ENCODE data around the gene NPL. TPM values are rescaled to one million over a fixed set of nuclear protein-coding genes. Genes with fewer than 3 reads are reported as not detected.

NPL gene
- total RNA-seq, 2 experiments from 2014 or later: 4.6 to 5.9 TPM

DNA sequence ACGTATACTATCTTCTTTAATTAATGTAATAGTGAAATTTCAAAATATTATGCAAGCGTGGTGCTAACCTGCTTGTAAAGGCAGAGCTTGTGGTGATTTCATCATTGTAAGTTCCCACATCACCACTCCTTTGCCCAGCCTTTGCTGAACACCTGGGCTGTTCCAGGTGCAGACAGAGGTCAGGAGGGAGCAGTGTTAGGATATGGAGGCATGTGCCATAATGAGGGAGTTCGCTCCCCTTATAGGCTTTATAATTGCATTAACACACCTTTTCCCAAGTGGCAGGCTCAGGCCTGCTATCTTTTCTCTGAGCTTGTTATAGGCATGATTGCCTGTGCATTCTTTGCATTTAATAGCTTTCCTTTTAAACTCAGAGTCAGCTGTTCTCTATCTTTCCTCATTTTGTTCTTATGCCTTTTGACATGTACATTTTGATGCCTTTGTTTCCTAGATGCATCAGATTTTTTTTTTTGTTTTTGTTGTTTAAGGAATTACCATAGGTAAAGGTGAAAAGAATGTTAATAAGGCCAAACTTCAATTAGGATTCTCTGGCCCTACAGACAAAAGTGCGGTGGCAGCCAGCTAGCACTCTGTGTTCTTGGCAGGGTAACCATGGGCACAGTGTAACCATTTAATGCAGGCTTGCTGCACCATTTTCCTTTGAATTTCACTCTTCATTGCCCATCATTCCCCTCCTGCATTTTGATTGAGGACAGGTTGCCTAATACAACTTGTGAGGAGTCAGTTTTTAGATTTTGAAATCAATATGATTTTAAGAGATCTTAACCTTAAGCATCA, 12.6 kb downstream of the NPL start:
- H3K36me3 Mint-ChIP-seq (ENCODE audit: low read depth): peaks cover 20% of the 10 kb centered on the region
- CTCF ChIA-PET: no interaction called here
- DNase-seq: no peak
- H3K9me3 Mint-ChIP-seq: no peaks in the 10 kb centered on the region
- no peaks in the 10 kb centered on the region for H3K27me3 Mint-ChIP-seq (ENCODE audit: low read depth)
- H3K4me1 Mint-ChIP-seq (ENCODE audit: low read depth): no peaks in the 10 kb centered on the region
- intact Hi-C loops (cut with micrococcal nuclease): no loop called here
- H3K27ac Mint-ChIP-seq: no peak overlapping the region
- no peak overlapping the region for H3K4me3 Mint-ChIP-seq

DNA sequence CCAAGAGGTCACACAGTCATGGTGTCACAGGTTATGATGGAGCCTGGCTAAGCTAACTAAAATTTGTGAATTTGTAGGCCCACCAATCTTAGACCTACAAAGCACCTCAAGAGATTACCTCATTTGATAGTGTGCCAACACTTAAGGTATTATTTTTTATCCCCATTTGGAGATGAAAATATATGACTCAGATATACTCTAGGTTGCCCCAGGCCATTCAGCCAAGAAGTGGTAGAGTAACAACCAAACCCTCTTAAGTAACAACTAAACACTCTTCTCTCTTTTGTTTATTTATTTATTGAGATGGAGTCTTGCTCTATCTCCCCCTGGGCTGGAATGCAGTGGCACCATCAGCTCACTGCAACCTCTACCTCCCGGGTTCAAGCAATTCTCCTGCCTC, 14.3 kb downstream of the NPL start:
- intact Hi-C loops (cut with micrococcal nuclease): no loop called here
- no peaks in the 10 kb centered on the region for H3K9me3 Mint-ChIP-seq
- H3K27ac Mint-ChIP-seq: no peak overlapping the region
- no peaks in the 10 kb centered on the region for H3K27me3 Mint-ChIP-seq (ENCODE audit: low read depth)
- CTCF ChIA-PET: no interaction called here
- no peaks in the 10 kb centered on the region for H3K4me1 Mint-ChIP-seq (ENCODE audit: low read depth)
- peaks cover 20% of the 10 kb centered on the region for H3K36me3 Mint-ChIP-seq (ENCODE audit: low read depth)
- H3K4me3 Mint-ChIP-seq: no peak overlapping the region
- DNase-seq: no peak

DNA sequence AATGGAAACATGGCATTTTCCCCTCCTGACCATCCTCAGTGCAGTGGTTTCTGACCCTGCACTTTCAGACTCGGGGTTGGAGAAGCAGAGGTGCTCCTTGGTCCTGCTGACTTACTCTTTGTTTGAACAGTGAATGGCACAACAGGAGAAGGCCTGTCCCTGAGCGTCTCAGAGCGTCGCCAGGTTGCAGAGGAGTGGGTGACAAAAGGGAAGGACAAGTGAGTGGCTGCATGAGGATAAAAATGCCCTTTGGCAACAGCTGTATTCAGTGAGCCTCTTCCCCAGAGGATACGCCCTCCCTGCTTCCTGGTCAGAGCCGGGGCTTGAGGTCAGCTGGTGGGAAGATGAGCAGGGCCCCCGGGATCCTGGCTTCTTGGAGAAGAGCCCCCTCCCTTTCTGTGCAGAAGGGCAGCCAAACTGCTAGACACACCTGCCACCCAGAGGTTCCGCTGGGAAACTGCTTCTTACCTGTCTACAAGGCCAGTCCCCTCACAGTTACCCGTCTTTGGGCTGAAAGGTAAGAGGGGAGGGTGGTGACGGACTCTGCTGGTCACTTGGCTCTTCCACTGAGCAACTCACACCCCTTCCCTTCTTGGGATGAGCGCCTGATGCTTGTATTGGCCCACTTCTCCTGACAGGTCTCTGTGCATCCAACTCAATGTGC, 16.6 kb downstream of the NPL start:
- H3K4me3 Mint-ChIP-seq: no peak overlapping the region
- peaks cover 20% of the 10 kb centered on the region for H3K36me3 Mint-ChIP-seq (ENCODE audit: low read depth)
- no peaks in the 10 kb centered on the region for H3K4me1 Mint-ChIP-seq (ENCODE audit: low read depth)
- H3K27ac Mint-ChIP-seq: no peak overlapping the region
- DNase-seq: no peak
- no peaks in the 10 kb centered on the region for H3K9me3 Mint-ChIP-seq
- CTCF ChIA-PET: no interaction called here
- H3K27me3 Mint-ChIP-seq (ENCODE audit: low read depth): no peaks in the 10 kb centered on the region
- intact Hi-C loops (cut with micrococcal nuclease): no loop called here

DNA sequence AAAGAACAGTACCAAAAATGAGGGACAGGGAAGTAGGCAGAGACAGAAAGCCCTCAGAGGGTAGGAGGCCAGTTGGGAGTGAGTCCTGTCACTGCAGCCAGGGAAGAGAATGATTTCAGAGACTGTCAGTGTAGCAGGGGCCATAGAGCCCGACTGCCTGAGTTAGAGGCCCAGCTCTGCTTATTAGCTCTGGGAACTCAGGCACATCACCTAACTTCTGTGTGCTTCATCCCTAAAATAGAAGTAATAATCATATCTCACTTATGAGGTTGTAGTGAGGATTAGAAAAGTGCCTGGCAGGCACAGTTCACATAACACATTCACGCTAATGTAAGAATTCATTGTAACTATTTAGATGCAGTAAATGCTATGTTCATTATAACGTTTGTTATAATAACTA, 18.3 kb downstream of the NPL start:
- no peaks in the 10 kb centered on the region for H3K9me3 Mint-ChIP-seq
- H3K36me3 Mint-ChIP-seq (ENCODE audit: low read depth): peaks cover 20% of the 10 kb centered on the region
- intact Hi-C loops (cut with micrococcal nuclease): no loop called here
- no peaks in the 10 kb centered on the region for H3K27me3 Mint-ChIP-seq (ENCODE audit: low read depth)
- CTCF ChIA-PET: interaction anchor here (0.7 kb wide), 1 partner anchor 207 kb away, joined by 3 read pairs; no protein-coding TSS in a partner anchor
- DNase-seq: no peak
- H3K27ac Mint-ChIP-seq: no peak overlapping the region
- H3K4me1 Mint-ChIP-seq (ENCODE audit: low read depth): no peaks in the 10 kb centered on the region
- H3K4me3 Mint-ChIP-seq: no peak overlapping the region

DNA sequence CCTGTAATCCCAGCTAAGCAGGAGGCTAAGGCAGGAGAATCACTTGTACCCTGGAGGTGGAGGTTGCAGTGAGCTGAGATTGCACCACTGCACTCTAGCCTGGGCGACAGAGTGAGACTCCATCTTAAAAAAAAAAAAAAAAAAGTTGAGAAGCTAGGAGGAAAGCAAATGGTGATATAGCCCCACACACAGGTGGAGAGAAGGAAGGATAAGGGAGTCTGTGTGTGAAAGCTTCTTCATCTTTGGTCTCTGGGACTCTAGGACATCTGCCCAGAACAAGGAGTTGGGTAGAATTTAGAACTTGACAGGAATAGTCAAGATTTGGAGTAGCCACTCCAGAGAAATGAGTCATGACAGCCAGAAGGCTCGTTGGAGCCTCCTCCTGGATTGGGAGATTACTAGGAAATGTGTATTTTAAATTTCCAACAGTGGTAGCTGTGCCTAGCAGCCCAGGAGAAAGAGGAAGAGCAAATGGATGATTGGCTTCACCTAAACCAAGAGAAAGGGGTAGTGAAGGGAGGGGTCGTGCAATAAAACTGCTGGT, 19.9 kb downstream of the NPL start:
- no peaks in the 10 kb centered on the region for H3K27me3 Mint-ChIP-seq (ENCODE audit: low read depth)

DNA sequence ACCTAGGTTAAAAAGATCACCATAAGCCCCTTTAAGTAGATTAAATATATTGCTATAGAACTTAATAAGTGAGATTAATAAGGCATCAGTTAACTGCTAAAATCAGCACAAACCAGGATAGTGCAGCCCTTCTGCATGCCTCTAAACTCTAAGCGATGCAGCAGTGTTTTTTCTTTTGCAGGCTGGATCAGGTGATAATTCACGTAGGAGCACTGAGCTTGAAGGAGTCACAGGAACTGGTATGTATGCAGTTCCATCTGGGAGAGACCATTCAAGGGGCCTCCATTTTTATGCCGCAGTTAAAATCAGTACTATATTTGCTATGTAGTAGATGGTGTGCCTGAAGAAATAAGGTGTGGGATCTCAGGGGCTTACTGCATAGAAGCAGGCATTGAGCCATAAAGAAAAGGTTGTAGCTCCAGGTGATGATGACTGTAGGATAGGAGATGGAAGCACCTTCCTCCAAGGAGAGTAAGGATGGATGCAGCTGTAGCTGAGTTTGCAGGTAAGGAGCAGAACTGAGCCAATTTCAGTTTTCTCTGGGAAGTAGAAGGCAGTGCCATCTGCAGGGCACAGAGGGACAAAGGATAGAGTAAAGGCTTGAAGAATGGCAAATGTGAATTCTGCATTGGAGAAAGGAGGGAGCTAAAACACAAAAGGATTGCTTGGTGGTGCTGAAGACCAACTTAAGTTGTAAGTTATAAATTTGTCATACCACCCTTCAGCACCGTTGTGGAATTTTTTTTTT, 22.6 kb downstream of the NPL start:
- CTCF ChIA-PET: interaction anchor here (1.4 kb wide), 1 partner anchor 29 kb away, joined by 3 read pairs; no protein-coding TSS in a partner anchor
- H3K36me3 Mint-ChIP-seq (ENCODE audit: low read depth): peaks cover 12% of the 10 kb centered on the region
- DNase-seq: no peak
- H3K27ac Mint-ChIP-seq: no peak overlapping the region
- H3K4me1 Mint-ChIP-seq (ENCODE audit: low read depth): no peaks in the 10 kb centered on the region
- no peaks in the 10 kb centered on the region for H3K9me3 Mint-ChIP-seq
- no peaks in the 10 kb centered on the region for H3K27me3 Mint-ChIP-seq (ENCODE audit: low read depth)
- no peak overlapping the region for H3K4me3 Mint-ChIP-seq
- intact Hi-C loops (cut with micrococcal nuclease): no loop called here

More for the DNA sequence above, 19.9 kb downstream of the NPL start:
- intact Hi-C loops (cut with micrococcal nuclease): no loop called here
- H3K4me3 Mint-ChIP-seq: no peak overlapping the region
- no peaks in the 10 kb centered on the region for H3K9me3 Mint-ChIP-seq
- no peak overlapping the region for H3K27ac Mint-ChIP-seq
- no peak for DNase-seq
- peaks cover 18% of the 10 kb centered on the region for H3K36me3 Mint-ChIP-seq (ENCODE audit: low read depth)
- no peaks in the 10 kb centered on the region for H3K4me1 Mint-ChIP-seq (ENCODE audit: low read depth)
- CTCF ChIA-PET: interaction anchor here (0.6 to 0.7 kb wide), 3 partner anchors 18 to 750 kb away, joined by 3 read pairs; no protein-coding TSS in a partner anchor

DNA sequence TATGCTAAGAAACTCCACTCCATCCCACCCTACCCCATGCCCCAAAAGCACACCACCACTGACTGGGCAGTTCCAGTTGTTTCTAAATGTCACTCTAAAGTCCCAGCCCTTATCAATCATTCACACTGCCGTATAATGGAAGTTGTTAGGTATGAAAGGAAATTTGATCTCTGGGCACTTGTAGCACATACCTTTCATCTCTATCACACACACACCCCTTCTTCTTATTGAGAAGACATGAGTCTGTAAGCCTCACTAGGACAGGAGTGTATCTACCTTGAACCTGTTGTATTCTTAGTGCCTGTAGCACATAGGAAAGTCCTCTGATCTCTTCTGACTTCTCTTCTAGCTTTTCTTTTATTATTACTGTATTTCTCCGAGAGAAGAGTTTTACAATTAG, 27.3 kb downstream of the NPL start:
- H3K27me3 Mint-ChIP-seq (ENCODE audit: low read depth): no peaks in the 10 kb centered on the region
- no peak for DNase-seq
- H3K4me1 Mint-ChIP-seq (ENCODE audit: low read depth): no peaks in the 10 kb centered on the region
- no peak overlapping the region for H3K27ac Mint-ChIP-seq
- no peaks in the 10 kb centered on the region for H3K9me3 Mint-ChIP-seq
- H3K36me3 Mint-ChIP-seq (ENCODE audit: low read depth): peaks cover 31% of the 10 kb centered on the region
- H3K4me3 Mint-ChIP-seq: no peak overlapping the region
- CTCF ChIA-PET: no interaction called here
- intact Hi-C loops (cut with micrococcal nuclease): no loop called here

DNA sequence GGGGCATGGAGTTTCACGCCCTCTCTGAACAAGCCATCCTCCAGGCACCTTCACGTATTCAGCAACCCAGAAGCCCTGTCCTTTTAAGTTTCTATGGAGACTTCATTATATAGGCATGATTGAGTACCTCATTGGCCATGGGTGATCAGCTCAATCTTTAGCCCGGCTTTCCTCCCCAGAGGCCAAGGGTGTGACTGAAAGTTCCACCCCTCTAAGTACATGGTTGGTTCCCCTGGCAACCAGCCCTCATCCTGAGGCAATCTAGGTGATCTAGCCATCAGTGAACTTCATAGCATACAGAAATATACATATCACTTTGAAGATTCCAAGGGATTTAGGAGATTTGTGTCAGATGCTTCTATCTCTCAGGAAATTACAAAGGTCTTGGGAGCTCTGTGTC, 28.2 kb downstream of the NPL start:
- Mint-ChIP-seq H3K27me3 (ENCODE audit: low read depth) (no peaks in the 10 kb centered on the region), H3K9me3 (no peaks in the 10 kb centered on the region), H3K4me1 (ENCODE audit: low read depth) (no peaks in the 10 kb centered on the region), H3K4me3 (no peak overlapping the region), H3K27ac (no peak overlapping the region), H3K36me3 (ENCODE audit: low read depth) (peaks cover 34% of the 10 kb centered on the region)
- DNase-seq: no peak
- intact Hi-C loops (cut with micrococcal nuclease): no loop called here
- CTCF ChIA-PET: no interaction called here

DNA sequence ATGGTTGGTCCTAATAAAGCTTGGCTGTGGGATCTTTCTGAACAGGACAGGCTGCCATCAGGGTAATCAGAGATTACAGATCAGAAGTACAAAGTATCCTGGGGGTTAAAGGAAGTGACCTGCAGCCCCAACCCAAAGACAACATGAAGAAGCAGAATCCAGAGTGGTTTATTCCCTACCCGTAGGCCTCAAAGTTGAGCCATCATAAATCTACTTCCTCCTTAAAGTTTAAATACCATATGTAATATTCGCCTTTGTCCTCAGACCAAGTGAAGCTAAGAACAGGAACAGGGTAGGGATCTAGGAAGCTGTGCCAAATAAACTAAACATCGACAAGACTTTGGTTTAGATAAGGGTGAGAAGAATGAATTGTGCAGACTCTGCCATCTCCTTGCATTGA, 33.6 kb downstream of the NPL start:
- H3K4me3 Mint-ChIP-seq: no peak overlapping the region
- no peaks in the 10 kb centered on the region for H3K27me3 Mint-ChIP-seq (ENCODE audit: low read depth)
- H3K36me3 Mint-ChIP-seq (ENCODE audit: low read depth): peaks cover 26% of the 10 kb centered on the region
- H3K9me3 Mint-ChIP-seq: no peaks in the 10 kb centered on the region
- no peaks in the 10 kb centered on the region for H3K4me1 Mint-ChIP-seq (ENCODE audit: low read depth)
- intact Hi-C loops (cut with micrococcal nuclease): no loop called here
- CTCF ChIA-PET: interaction anchor here (0.6 kb wide), 1 partner anchor 199 kb away, joined by 3 read pairs; no protein-coding TSS in a partner anchor
- no peak overlapping the region for H3K27ac Mint-ChIP-seq
- DNase-seq: no peak

DNA sequence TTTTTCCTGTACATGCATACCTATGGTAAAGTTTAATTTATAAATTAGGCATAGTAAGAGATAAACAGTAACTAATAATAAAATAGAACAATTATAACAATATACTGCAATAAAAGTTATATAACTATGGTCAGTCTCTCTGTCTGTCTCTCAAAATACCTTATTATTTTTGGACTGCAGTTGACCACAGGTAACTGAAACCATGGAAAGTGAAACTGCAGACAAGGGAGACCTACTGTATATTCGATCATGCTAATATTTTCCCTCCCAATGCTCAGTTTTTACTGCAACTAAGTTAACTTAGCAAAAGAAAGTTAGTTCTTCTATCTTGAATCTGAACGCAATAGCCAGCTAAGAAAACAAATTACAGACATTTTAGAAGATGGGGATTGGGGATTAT, 37.3 kb downstream of the NPL start:
- CTCF ChIA-PET: interaction anchor here (0.6 kb wide), 1 partner anchor 258 kb away, joined by 4 read pairs; no protein-coding TSS in a partner anchor
- intact Hi-C loops (cut with micrococcal nuclease): no loop called here
- H3K27ac Mint-ChIP-seq: no peak overlapping the region
- DNase-seq: no peak
- no peaks in the 10 kb centered on the region for H3K9me3 Mint-ChIP-seq
- H3K4me3 Mint-ChIP-seq: no peak overlapping the region
- peaks cover 11% of the 10 kb centered on the region for H3K36me3 Mint-ChIP-seq (ENCODE audit: low read depth)
- H3K27me3 Mint-ChIP-seq (ENCODE audit: low read depth): no peaks in the 10 kb centered on the region
- H3K4me1 Mint-ChIP-seq (ENCODE audit: low read depth): no peaks in the 10 kb centered on the region

DNA sequence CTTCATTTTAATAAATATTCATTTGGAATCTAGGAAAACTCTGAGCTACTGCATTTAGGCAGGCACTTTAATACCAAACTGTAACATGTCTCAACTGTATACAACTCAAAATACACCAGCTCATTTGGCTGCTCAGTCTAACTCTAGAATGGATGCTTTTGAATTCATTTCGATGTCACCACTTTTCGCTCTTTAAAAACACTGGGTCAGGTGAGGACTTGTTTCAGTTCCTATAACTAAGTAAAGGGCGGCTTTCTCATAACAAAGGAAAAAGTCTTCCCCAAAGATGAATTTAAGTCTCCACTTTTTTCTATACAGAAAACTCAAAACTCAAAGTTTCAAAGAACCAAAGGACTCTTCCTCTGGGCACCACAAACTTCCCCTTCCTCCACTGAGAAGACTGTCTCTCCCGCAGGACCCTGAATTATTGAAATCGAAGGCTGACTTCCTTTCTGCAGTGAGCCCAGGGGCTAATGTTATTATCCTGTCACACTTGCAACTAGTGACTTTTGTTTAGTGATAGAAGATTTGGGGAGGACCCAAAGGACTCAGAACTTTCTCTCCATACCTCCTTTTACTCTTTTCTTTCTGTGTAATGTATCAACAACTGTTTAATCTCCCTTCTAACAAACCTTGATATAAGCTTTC, 39.8 kb downstream of the NPL start:
- Mint-ChIP-seq H3K4me3 (no peak overlapping the region), H3K27ac (no peak overlapping the region), H3K9me3 (no peaks in the 10 kb centered on the region), H3K4me1 (ENCODE audit: low read depth) (no peaks in the 10 kb centered on the region), H3K27me3 (ENCODE audit: low read depth) (no peaks in the 10 kb centered on the region), H3K36me3 (ENCODE audit: low read depth) (peaks cover 8% of the 10 kb centered on the region)
- intact Hi-C loops (cut with micrococcal nuclease): no loop called here
- CTCF ChIA-PET: no interaction called here
- no peak for DNase-seq

DNA sequence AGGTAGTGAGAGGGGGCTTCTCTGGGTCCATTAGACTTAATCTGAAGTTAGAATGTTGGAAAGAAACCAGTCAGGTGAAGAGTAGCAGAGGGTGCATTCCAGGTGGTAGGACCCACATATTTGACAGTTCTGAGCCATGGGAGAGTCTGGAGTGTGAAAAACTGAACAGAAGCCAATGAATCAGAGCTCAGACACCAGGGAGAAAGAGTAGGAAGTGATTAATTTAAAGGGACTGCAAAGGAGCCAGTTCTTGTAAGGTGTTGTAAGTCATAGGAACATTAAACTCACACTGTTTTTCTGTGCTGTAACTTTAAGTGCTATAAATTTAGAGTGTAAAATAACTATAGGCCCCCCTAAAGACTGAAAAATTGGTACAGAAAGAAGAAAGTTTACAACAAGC, 43.7 kb downstream of the NPL start:
- no peaks in the 10 kb centered on the region for H3K9me3 Mint-ChIP-seq
- H3K27ac Mint-ChIP-seq: no peak overlapping the region
- CTCF ChIA-PET: no interaction called here
- no peak for DNase-seq
- intact Hi-C loops (cut with micrococcal nuclease): no loop called here
- H3K27me3 Mint-ChIP-seq (ENCODE audit: low read depth): no peaks in the 10 kb centered on the region
- peaks cover 2% of the 10 kb centered on the region for H3K4me1 Mint-ChIP-seq (ENCODE audit: low read depth)
- peaks cover 5% of the 10 kb centered on the region for H3K36me3 Mint-ChIP-seq (ENCODE audit: low read depth)
- no peak overlapping the region for H3K4me3 Mint-ChIP-seq

Data from activated naive CD4-positive, alpha-beta T cell treated with anti-CD3 and anti-CD28 coated beads for 36 hours (primary cell).